ENCODE results near the gene ABCD1. TPM values are rescaled to one million over a fixed set of nuclear protein-coding genes. Genes with fewer than 3 reads are reported as not detected.

The ABCD1 gene
- total RNA-seq, 1 experiment from 2014 or later: 86.6 TPM

DNA sequence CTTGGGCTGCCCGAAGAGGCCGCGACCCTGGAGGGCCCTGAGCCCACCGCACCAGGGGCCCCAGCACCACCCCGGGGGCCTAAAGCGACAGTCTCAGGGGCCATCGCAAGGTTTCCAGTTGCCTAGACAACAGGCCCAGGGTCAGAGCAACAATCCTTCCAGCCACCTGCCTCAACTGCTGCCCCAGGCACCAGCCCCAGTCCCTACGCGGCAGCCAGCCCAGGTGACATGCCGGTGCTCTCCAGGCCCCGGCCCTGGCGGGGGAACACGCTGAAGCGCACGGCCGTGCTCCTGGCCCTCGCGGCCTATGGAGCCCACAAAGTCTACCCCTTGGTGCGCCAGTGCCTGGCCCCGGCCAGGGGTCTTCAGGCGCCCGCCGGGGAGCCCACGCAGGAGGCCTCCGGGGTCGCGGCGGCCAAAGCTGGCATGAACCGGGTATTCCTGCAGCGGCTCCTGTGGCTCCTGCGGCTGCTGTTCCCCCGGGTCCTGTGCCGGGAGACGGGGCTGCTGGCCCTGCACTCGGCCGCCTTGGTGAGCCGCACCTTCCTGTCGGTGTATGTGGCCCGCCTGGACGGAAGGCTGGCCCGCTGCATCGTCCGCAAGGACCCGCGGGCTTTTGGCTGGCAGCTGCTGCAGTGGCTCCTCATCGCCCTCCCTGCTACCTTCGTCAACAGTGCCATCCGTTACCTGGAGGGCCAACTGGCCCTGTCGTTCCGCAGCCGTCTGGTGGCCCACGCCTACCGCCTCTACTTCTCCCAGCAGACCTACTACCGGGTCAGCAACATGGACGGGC, 579 bp downstream of the ABCD1 start:
- BruUV-seq (replicated peaks): TSS peak; percentile 74
- DNase-seq (ENCODE audit: low read depth, low spot score) (no peak), ATAC-seq (peak; percentile 17)
- Histone ChIP-seq H3K4me3 (ENCODE audit: low read depth in 2 of 2, low read length in 2 of 2) (peak overlapping the region; percentile 80 to 84), H3K9me3 (ENCODE audit: control insufficient read depth, insufficient read depth, low read depth, low read length) (no peaks in the 10 kb centered on the region), H3K36me3 (ENCODE audit: control insufficient read depth, insufficient read depth, low read length) (peaks cover 9% of the 10 kb centered on the region), H3K4me1 (ENCODE audit: control insufficient read depth, insufficient read depth, low read length) (peaks cover 24% of the 10 kb centered on the region), H3K27ac (ENCODE audit: low read length) (peak overlapping the region; percentile 92), H3K27me3 (ENCODE audit: control insufficient read depth, insufficient read depth, low read length) (no peaks in the 10 kb centered on the region)
- POLR2A ChIA-PET: no interaction called here
- in situ Hi-C loops (cut with HindIII; ENCODE audit: low pct_unique_long_range_greater_than_20kb, low sequenced_read_pairs) (no loop called here), intact Hi-C loops (cut with micrococcal nuclease; ENCODE audit: unreplicated experiment) (no loop called here)
- TF ChIP-seq TCF7L2 (IDR thresholded peaks at IDR 0.05; ENCODE audit: low read depth, low read length) (no peak), SIN3A (IDR thresholded peaks at IDR 0.05; ENCODE audit: borderline replicate concordance, insufficient read depth, low read depth, low read length) (0 out of 2 replicates have a peak, but pooled peaks have one; percentile 26)
- CTCF ChIA-PET: no interaction called here

- H3K4me3 ChIP-seq (ENCODE audit: low read depth in 2 of 2, low read length in 2 of 2): peak overlapping the region; percentile 80 to 84
- H3K9me3 ChIP-seq (ENCODE audit: control insufficient read depth, insufficient read depth, low read depth, low read length): no peaks in the 10 kb centered on the region
- BruUV-seq (replicated peaks): no TSS peak
- ATAC-seq (no peak), DNase-seq (ENCODE audit: low read depth, low spot score) (no peak)
- peaks cover 8% of the 10 kb centered on the region for H3K36me3 ChIP-seq (ENCODE audit: control insufficient read depth, insufficient read depth, low read length)
- CTCF ChIA-PET: no interaction called here
- POLR2A ChIA-PET: no interaction called here
- H3K4me1 ChIP-seq (ENCODE audit: control insufficient read depth, insufficient read depth, low read length): peaks cover 24% of the 10 kb centered on the region
- H3K27ac ChIP-seq (ENCODE audit: low read length): peak overlapping the region; percentile 92
- TF ChIP-seq SIN3A (IDR thresholded peaks at IDR 0.05; ENCODE audit: borderline replicate concordance, insufficient read depth, low read depth, low read length): no peak
- no peak for TF ChIP-seq REST (IDR thresholded peaks at IDR 0.05; ENCODE audit: insufficient read depth in 1 of 2, low read depth in 2 of 2, low read length in 1 of 2)
- in situ Hi-C loops (cut with HindIII; ENCODE audit: low pct_unique_long_range_greater_than_20kb, low sequenced_read_pairs): no loop called here
- intact Hi-C loops (cut with micrococcal nuclease; ENCODE audit: unreplicated experiment): no loop called here
- H3K27me3 ChIP-seq (ENCODE audit: control insufficient read depth, insufficient read depth, low read length): no peaks in the 10 kb centered on the region
Observed at GRCh38 chrX:153725832-153726285, 1.2 kb downstream of the ABCD1 start.

DNA sequence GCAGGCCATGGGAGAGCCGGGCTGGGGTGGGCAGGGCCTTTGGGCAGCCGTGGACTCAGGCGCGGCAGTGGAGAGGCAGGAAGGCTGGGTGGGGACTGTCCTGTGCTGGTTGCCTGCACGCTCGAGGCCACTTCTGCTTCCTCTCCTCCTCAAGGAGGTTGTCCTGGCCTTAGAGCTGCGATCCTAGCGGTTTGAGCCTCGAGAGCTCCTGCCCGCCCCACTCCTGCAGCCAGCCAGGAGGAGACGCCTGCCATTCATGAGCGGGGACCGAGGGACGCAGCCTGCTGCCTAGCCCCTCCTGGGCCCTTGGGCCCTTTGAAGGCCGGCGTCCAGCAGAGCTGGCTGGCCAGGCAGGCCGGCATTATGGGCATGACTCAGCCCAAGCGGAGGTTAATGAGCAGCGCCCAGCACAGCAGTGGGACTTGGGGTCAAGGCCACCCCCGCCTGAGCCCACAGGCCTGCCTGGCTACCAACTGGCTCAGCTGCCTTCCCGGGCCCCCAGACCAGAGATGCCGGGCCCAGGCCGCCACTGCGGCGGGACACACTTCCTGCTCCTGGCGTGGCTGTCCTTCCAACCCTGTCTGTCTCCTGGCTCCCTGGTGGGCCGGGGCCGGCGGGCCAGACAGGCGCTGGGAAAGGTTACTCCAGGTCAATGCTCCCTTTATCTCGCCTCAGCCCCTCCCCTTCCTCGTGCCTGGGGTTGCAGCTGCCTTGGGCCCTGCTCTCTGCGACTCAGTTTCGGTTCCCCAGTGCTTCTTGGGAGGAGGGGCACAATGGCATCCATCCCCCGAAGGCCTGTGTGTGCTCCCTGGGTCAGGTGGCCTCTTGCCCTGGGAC, 1.8 kb downstream of the ABCD1 start:
- no TSS peak for BruUV-seq (replicated peaks)
- ChIA-PET POLR2A (interaction anchor here (0.6 kb wide), 1 partner anchor 410 kb away, joined by 5 read pairs; no protein-coding TSS in a partner anchor), CTCF (interaction anchor here (0.5 kb wide), 1 partner anchor 60 kb away, joined by 6 read pairs; no protein-coding TSS in a partner anchor)
- intact Hi-C loops (cut with micrococcal nuclease; ENCODE audit: unreplicated experiment): no loop called here
- TF ChIP-seq TCF7L2 (IDR thresholded peaks at IDR 0.05; ENCODE audit: low read depth, low read length) (peak; percentile 75; the same call in 1 of the 2 replicates), REST (IDR thresholded peaks at IDR 0.05; ENCODE audit: insufficient read depth in 1 of 2, low read depth in 2 of 2, low read length in 1 of 2) (no peak), POLR2AphosphoS5 (IDR thresholded peaks at IDR 0.05; ENCODE audit: low read depth, low read length) (no peak), SIN3A (IDR thresholded peaks at IDR 0.05; ENCODE audit: borderline replicate concordance, insufficient read depth, low read depth, low read length) (0 out of 2 replicates have a peak, but pooled peaks have one; percentile 24)
- TF ChIP-seq, protein P1, sequence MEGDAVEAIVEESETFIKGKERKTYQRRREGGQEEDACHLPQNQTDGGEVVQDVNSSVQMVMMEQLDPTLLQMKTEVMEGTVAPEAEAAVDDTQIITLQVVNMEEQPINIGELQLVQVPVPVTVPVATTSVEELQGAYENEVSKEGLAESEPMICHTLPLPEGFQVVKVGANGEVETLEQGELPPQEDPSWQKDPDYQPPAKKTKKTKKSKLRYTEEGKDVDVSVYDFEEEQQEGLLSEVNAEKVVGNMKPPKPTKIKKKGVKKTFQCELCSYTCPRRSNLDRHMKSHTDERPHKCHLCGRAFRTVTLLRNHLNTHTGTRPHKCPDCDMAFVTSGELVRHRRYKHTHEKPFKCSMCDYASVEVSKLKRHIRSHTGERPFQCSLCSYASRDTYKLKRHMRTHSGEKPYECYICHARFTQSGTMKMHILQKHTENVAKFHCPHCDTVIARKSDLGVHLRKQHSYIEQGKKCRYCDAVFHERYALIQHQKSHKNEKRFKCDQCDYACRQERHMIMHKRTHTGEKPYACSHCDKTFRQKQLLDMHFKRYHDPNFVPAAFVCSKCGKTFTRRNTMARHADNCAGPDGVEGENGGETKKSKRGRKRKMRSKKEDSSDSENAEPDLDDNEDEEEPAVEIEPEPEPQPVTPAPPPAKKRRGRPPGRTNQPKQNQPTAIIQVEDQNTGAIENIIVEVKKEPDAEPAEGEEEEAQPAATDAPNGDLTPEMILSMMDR (IDR thresholded peaks at IDR 0.05): no peak
- H3K27ac ChIP-seq (ENCODE audit: low read length): peak overlapping the region; percentile 92
- in situ Hi-C loops (cut with HindIII; ENCODE audit: low pct_unique_long_range_greater_than_20kb, low sequenced_read_pairs): no loop called here
- 0 out of 2 replicates have a peak, but pooled peaks cover 1% of the 10 kb centered on the region for H3K9me3 ChIP-seq (ENCODE audit: control insufficient read depth, insufficient read depth, low read depth, low read length)
- no peak for DNase-seq (ENCODE audit: low read depth, low spot score)
- peak overlapping the region; percentile 80 to 84 for H3K4me3 ChIP-seq (ENCODE audit: low read depth in 2 of 2, low read length in 2 of 2)
- peak; percentile 15 for ATAC-seq
- H3K4me1 ChIP-seq (ENCODE audit: control insufficient read depth, insufficient read depth, low read length): peaks cover 24% of the 10 kb centered on the region
- H3K27me3 ChIP-seq (ENCODE audit: control insufficient read depth, insufficient read depth, low read length): no peaks in the 10 kb centered on the region
- H3K36me3 ChIP-seq (ENCODE audit: control insufficient read depth, insufficient read depth, low read length): peaks cover 6% of the 10 kb centered on the region

All from Panc1 (cell line).